GM19397 (cell line): ENCODE data around the gene ASNS.

ENCODE experiments used
- ATAC-seq: cut with Tn5 transposase; IDR thresholded peaks from one replicate; pipeline ENCODE4 v1.9.1; 2021; ENCODE audit warnings: mild to moderate bottlenecking, moderate library complexity; ENCODE audit not compliant: unreplicated experiment

Gene ASNS

GRCh38 chr7:97844036-97844435 is 28.2 kb downstream of the ASNS start:
- no peak for ATAC-seq

- ATAC-seq: no peak
These were observed 29.3 kb downstream of the ASNS start for GRCh38 chr7:97842772-97843345.

- no peak for ATAC-seq
These were observed 30.2 kb downstream of the ASNS start for GRCh38 chr7:97842006-97842405.

- ATAC-seq: peak; percentile 84
These were observed 36.7 kb downstream of the ASNS start for GRCh38 chr7:97835296-97836138.

GRCh38 chr7:97819161-97819560 is 53.0 kb downstream of the ASNS start:
- no peak for ATAC-seq

GRCh38 chr7:97818066-97818663 is 54.0 kb downstream of the ASNS start:
- ATAC-seq: no peak
